K562 (cell line): ENCODE data around the gene RINL. TPM values are rescaled to one million over a fixed set of nuclear protein-coding genes. Genes with fewer than 3 reads are reported as not detected.

Source experiments
- GMEB1 ChIP-seq: fragments of 250-450 bp; sonication (Bioruptor Pico); IDR thresholded peaks from 2 replicates; pipeline ENCODE4 v1.4.0; 2020; ENCODE audit warnings: mild to moderate bottlenecking
- HCFC1 ChIP-seq: IDR thresholded peaks from 2 replicates; pipeline ENCODE4 v1.6.1; 2012; ENCODE audit warnings: low read depth, low read length, improper control_type of control experiment
- POU5F1 ChIP-seq: fragments of 150-350 bp; IDR thresholded peaks from 2 replicates; pipeline ENCODE4 v1.6.1; 2014; ENCODE audit warnings: borderline replicate concordance, low read length, low read depth, mild to moderate bottlenecking; ENCODE audit not compliant: partially characterized antibody
- REST ChIP-seq, 2 experiments: fragments of 450-650 bp; formaldehyde crosslinking in 1 of 2; IDR thresholded peaks; 2 replicates each; pipeline versions ENCODE4 v1.4.0 to v1.6.1; 2014 to 2020; ENCODE audit warnings: mild to moderate bottlenecking in 2 of 2, borderline replicate concordance in 1 of 2, low read depth in 1 of 2
- ZBTB40 ChIP-seq, 2 experiments: fragments of 450-650 bp in 1 of 2; sonication (generic) in 1 of 2; formaldehyde crosslinking in 1 of 2; IDR thresholded peaks; 2 replicates each; pipeline versions ENCODE4 v1.7.1 to v1.9.0; 2016 to 2022; ENCODE audit warnings: inconsistent platforms in 1 of 2, mild to moderate bottlenecking in 1 of 2, missing genetic modification reagents in 1 of 2
- ZNF785 ChIP-seq: fragments of 250-450 bp; sonication (Bioruptor Pico); IDR thresholded peaks from 2 replicates; pipeline ENCODE4 v1.4.0; 2020; ENCODE audit warnings: mild to moderate bottlenecking
- polyA plus RNA-seq, 8 experiments: library from polyadenylated mRNA; depleted of rRNA in 4 of 8; stranded (reverse) in 5 of 8; unstranded in 3 of 8; fragments of >200 nt; fragmentation: Nextera tagmentation in 2 of 8; fragmentation: Illumina TruSeq in 1 of 8; extraction: Ambion mirVana in 2 of 8; extraction: Trizol in 1 of 8; gene quantifications; 2 replicates each; pipeline versions ENCODE4 v1.2.1 to v1.2.3, GENCODE V29; 2011 to 2014; ENCODE audit warnings: inconsistent platforms in 1 of 8, missing spikeins in 1 of 8
- total RNA-seq, 7 experiments: library from RNA; depleted of rRNA in 6 of 7; stranded (reverse); fragments of >200 nt in 6 of 7; fragmentation: Illumina TruSeq in 2 of 7; extraction: Trizol in 2 of 7; gene quantifications; 2 replicates each; pipeline versions ENCODE4 v1.2.1 to v1.2.3, GENCODE V29; 2011 to 2021; ENCODE audit warnings: low replicate concordance in 1 of 7

RINL gene
- total and polyA plus RNA-seq, 9 of the 15 experiments (the other 6 are each of a cell fraction or from before 2014, with no cell fraction given) = 0.82 to 10.9 (median 4.9) TPM

GRCh38 chr19:38849147-38849859 lies 28.8 kb downstream of the RINL start (continued):
- TF ChIP-seq ZBTB40 (IDR thresholded peaks at IDR 0.05) (0 out of 2 replicates have a peak, but pooled peaks have one; percentile 3), ZBTB40 (CRISPR knock-in tag; IDR thresholded peaks at IDR 0.05) (no peak), REST (IDR thresholded peaks at IDR 0.05; ENCODE audit: borderline replicate concordance) (no peak), REST (CRISPR knock-in tag; IDR thresholded peaks at IDR 0.05; ENCODE audit: low read depth) (0 out of 2 replicates have a peak, but pooled peaks have one; percentile 23), GMEB1 (CRISPR knock-in tag) (peak; percentile 67; the same call in 1 of the 2 replicates), POU5F1 (peak; percentile 62), ZNF785 (CRISPR knock-in tag) (no peak), HCFC1 (peak; percentile 61)
